Endometrial microvascular endothelial cells (primary cell): ENCODE data around the gene WBP2. TPM values are rescaled to one million over a fixed set of nuclear protein-coding genes. Genes with fewer than 3 reads are reported as not detected.
"Not testable (repeated sequence)": the region's sequence is repeated elsewhere in the genome, so short reads cannot be mapped to it uniquely, and the experiment has no call there.

ENCODE experiments used
- in situ Hi-C: cut with HindIII; loops from 2 replicates; pipeline ENCODE4 v1.10.0; 2017; ENCODE audit warnings: low sequenced_read_pairs, low pct_unique_long_range_greater_than_20kb; ENCODE audit errors: inconsistent ontology term
- total RNA-seq: library from RNA; depleted of rRNA; stranded (reverse); fragments of >200 nt; gene quantifications from one replicate; pipeline ENCODE4 v1.2.3, GENCODE V29; 2015; ENCODE audit errors: inconsistent ontology term

The WBP2 gene
- total RNA-seq, 1 donor from 2014 or later = 50.3 TPM

GRCh38 chr17:75822800-75823166 lies 32.4 kb downstream of the WBP2 start:
- in situ Hi-C loops = no loop called here

GRCh38 chr17:75822119-75822799 lies 32.9 kb downstream of the WBP2 start:
- in situ Hi-C loops = no loop called here

GRCh38 chr17:75821552-75821951 lies 33.6 kb downstream of the WBP2 start:
- in situ Hi-C loops = no loop called here

- in situ Hi-C loops = no loop called here
Observed at GRCh38 chr17:75820094-75821080, 34.7 kb downstream of the WBP2 start.

- in situ Hi-C loops = no loop called here
Observed at GRCh38 chr17:75819678-75820077, 35.5 kb downstream of the WBP2 start.

- in situ Hi-C loops = no loop called here
Observed at GRCh38 chr17:75819116-75819515, 36.0 kb downstream of the WBP2 start.

- in situ Hi-C loops = no loop called here
Observed at GRCh38 chr17:75818326-75818885, 36.7 kb downstream of the WBP2 start.

GRCh38 chr17:75817571-75817970 lies 37.6 kb downstream of the WBP2 start:
- in situ Hi-C loops = no loop called here

- in situ Hi-C loops = no loop called here
Observed at GRCh38 chr17:75816693-75817092, 38.4 kb downstream of the WBP2 start.

- in situ Hi-C loops = no loop called here
Observed at GRCh38 chr17:75815399-75815798, 39.7 kb downstream of the WBP2 start.

- in situ Hi-C loops = no loop called here
Observed at GRCh38 chr17:75814900-75815373, 40.2 kb downstream of the WBP2 start.

- in situ Hi-C loops = no loop called here
Observed at GRCh38 chr17:75814021-75814395, 41.1 kb downstream of the WBP2 start.

GRCh38 chr17:75813081-75814020 lies 41.8 kb downstream of the WBP2 start:
- in situ Hi-C loops = no loop called here

GRCh38 chr17:75812096-75813013 lies 42.8 kb downstream of the WBP2 start:
- in situ Hi-C loops = no loop called here

GRCh38 chr17:75811174-75811573 lies 44.0 kb downstream of the WBP2 start:
- in situ Hi-C loops = no loop called here

- in situ Hi-C loops = not testable (repeated sequence)
Observed at GRCh38 chr17:75810756-75811155, 44.4 kb downstream of the WBP2 start.

GRCh38 chr17:75810216-75810615 lies 44.9 kb downstream of the WBP2 start:
- in situ Hi-C loops = no loop called here

- in situ Hi-C loops = no loop called here
Observed at GRCh38 chr17:75809631-75810111, 45.5 kb downstream of the WBP2 start.
